Measurements from ENCODE around the gene EEF1AKMT3. TPM values are rescaled to one million over a fixed set of nuclear protein-coding genes. Genes with fewer than 3 reads are reported as not detected.

The EEF1AKMT3 gene
- total RNA-seq, 2 experiments from 2014 or later, result 3.9 to 4.1 TPM

DNA sequence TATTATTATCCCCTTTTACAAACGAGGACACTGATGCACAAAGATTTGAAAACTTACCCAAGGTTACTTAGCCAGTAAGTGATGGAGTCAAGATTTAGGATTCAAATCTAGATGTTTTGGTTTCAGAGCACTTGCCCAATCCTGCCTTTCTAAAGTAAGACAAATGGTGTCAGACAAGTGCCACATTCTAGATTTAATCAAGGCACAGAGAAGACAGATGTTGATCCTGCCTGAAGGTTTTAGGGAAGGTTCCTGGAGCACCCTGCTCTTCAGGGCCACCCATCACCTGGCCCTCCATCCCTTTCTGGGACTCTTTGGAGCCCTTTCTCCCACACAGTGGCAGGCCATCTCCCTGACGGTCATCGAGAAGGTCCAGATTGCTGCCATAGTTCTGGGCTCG lies 14.6 kb upstream of the EEF1AKMT3 start:
- Mint-ChIP-seq H3K4me1 (peaks cover 35% of the 10 kb centered on the region), H3K27me3 (no peaks in the 10 kb centered on the region), H3K4me3 (no peak overlapping the region), H3K27ac (no peak overlapping the region), H3K36me3 (peaks cover 17% of the 10 kb centered on the region), H3K9me3 (ENCODE audit: low read depth) (no peaks in the 10 kb centered on the region)
- ATAC-seq (no peak), DNase-seq (no peak)
- CTCF ChIA-PET, result interaction anchor here (1.2 to 2.9 kb wide), 5 partner anchors 9 to 45 kb away, joined by 3 to 48 read pairs (median 17); partner anchors contain the start of genes CYP27B1 and TSPAN31

DNA sequence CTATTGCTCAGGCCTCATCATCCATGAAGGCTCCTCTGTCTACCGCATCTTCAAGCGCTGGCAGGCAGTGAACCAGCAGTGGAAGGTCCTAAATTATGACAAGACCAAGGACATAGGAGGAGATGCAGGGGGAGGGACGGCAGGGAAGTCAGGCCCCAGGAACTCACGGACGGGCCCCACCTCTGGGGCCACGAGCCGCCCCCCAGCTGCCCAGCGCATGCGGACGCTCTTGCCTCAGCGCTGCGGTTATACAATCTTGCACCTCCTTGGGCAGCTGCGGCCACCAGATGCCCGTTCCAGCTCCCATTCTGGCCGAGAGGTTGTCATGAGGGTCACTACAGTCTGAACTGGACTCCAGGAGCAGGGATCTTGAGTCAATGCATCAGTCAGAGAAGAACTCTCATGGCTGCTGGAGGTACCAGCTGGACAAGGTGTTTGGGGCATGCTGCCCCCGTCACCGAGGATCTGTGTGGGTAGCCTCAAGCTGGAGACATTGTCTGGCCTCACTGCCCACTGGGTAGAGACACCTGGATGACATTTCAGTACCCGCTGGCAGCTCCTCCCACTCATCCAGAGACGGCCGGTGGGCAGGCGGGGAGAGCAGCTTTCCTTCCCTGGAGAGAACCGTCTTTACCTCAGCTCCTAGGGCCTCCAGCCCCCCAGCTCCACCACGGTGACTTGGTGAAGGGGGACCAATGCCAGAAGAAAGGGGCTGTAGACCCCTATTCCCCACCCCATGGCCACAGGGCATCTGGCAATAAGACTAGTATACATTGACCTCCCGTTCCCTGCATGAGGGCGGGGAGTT lies 13.7 kb upstream of the EEF1AKMT3 start:
- no peak overlapping the region for H3K4me3 Mint-ChIP-seq
- no peak for DNase-seq
- CTCF ChIA-PET, result interaction anchor here (0.8 to 2.2 kb wide), 14 partner anchors 9 to 175 kb away, joined by 3 to 11 read pairs (median 5); partner anchors contain the start of genes AVIL and EEF1AKMT3

DNA sequence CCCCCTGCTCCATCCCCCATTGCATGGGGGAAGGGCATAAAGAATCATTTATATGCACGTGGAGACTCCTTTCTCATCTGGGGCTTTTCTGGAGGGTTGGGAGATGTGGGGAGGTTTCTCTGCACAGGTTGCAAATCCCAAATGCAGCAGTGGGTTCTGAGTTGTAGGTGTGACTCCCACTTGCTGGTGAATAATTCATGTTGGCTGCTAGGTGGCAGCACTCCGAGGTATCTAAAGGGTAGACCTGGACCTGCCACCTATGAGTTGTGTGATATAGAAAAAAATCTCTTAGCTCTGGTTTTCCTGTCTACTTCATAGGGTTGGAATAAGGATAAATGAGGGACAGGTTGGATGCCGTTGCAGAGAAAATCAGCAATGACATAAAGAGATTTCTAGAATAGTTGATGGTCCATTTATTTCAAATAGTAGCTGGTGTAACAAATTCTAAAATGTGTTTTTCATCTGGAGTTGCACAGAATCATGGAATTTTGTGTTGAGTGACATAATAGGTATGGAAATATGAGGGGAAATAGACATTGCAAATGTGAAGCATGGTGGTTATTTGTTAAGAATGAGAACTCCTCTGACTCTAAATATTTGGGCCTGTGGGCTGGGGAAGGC lies 12.9 kb upstream of the EEF1AKMT3 start:
- no peaks in the 10 kb centered on the region for H3K27me3 Mint-ChIP-seq
- CTCF ChIA-PET, result interaction anchor here (0.6 to 2.2 kb wide), 24 partner anchors 8 to 447 kb away, joined by 3 to 11 read pairs (median 4); partner anchors contain the start of genes AVIL, EEF1AKMT3, METTL1 and TSFM
- no peaks in the 10 kb centered on the region for H3K9me3 Mint-ChIP-seq (ENCODE audit: low read depth)
- DNase-seq, result no peak
- no peak overlapping the region for H3K27ac Mint-ChIP-seq
- H3K4me3 Mint-ChIP-seq, result no peak overlapping the region
- no peak for ATAC-seq
- peaks cover 26% of the 10 kb centered on the region for H3K4me1 Mint-ChIP-seq
- peaks cover 21% of the 10 kb centered on the region for H3K36me3 Mint-ChIP-seq

More for the DNA sequence above, 13.7 kb upstream of the EEF1AKMT3 start:
- Mint-ChIP-seq H3K4me1 (peaks cover 26% of the 10 kb centered on the region), H3K36me3 (peaks cover 22% of the 10 kb centered on the region), H3K9me3 (ENCODE audit: low read depth) (no peaks in the 10 kb centered on the region), H3K27me3 (no peaks in the 10 kb centered on the region), H3K27ac (no peak overlapping the region)
- ATAC-seq, result no peak

DNA sequence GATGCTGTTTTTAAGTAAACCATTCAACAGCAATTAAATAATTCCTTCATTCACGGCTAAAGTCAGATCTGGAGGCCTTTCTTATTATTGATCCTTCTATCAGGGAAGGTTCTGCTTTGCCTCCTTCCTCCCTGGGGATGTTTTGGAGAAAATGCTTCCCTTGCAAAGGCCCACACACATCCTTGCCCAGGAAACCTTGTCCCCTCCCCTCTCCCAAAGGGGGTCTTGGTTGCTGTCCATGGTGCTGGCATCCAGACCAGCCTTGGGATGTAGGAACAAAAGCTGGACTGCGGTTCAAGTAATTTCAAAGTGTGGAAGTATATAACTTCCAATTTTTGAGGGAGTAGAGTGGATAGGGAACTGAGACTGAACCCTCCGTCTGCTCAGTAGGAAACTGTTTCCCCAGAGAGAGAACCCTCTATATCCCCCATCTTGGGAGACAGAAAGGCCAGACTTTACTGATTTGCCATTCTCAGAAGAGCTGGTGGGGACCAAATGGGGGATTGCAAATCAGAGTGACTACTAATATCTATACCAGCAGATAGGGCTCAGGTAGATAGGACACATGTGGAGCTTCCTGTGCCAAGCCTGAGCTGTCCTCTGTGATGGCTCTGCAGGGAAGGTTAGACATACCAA lies 11.9 kb upstream of the EEF1AKMT3 start:
- CTCF ChIA-PET, result interaction anchor here (1.0 to 2.2 kb wide), 11 partner anchors 11 to 153 kb away, joined by 3 to 10 read pairs (median 4); partner anchors contain the start of genes TSFM and TSPAN31
- H3K9me3 Mint-ChIP-seq (ENCODE audit: low read depth), result no peaks in the 10 kb centered on the region
- peaks cover 3% of the 10 kb centered on the region for H3K27me3 Mint-ChIP-seq
- H3K4me3 Mint-ChIP-seq, result no peak overlapping the region
- no peak overlapping the region for H3K27ac Mint-ChIP-seq
- peaks cover 30% of the 10 kb centered on the region for H3K4me1 Mint-ChIP-seq
- peaks cover 20% of the 10 kb centered on the region for H3K36me3 Mint-ChIP-seq
- no peak for ATAC-seq
- no peak for DNase-seq

DNA sequence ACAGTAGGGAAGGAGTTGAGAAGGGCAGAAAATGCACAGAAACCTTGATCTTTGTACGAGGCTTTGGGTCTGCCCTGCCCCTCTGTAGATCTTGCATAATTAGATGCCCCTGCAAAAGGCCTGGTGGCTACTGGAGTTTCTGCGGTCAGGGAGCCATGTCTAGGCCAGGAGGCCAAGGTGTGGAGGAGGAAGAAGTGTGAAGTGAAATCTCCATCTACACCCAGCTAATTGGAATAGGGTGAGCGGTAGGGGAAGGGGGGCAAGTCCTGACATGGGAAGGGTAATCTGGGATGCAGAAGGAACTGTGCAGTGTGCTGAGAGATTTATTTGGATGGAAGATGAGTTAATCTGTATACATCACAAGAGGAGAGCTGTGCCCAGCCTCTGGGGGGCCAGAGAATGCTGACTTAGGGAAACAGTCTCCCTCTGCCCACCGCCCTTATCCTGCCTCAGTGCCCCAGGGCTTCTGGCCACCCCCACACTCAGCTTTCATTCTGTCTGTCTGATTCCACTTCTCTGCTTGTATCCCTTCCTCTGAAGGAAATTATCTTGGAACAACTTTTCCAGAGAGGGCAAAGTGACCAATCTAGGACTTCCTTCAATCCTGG lies 10.9 kb upstream of the EEF1AKMT3 start:
- H3K27ac Mint-ChIP-seq, result no peak overlapping the region
- H3K9me3 Mint-ChIP-seq (ENCODE audit: low read depth), result no peaks in the 10 kb centered on the region
- H3K4me3 Mint-ChIP-seq, result no peak overlapping the region
- CTCF ChIA-PET, result interaction anchor here (1.0 to 3.5 kb wide), 5 partner anchors 7 to 36 kb away, joined by 3 to 10 read pairs (median 3); partner anchors contain the start of genes MARCHF9, TSFM and TSPAN31
- peaks cover 10% of the 10 kb centered on the region for H3K27me3 Mint-ChIP-seq
- H3K36me3 Mint-ChIP-seq, result peaks cover 20% of the 10 kb centered on the region
- DNase-seq (no peak), ATAC-seq (no peak)
- peaks cover 31% of the 10 kb centered on the region for H3K4me1 Mint-ChIP-seq

DNA sequence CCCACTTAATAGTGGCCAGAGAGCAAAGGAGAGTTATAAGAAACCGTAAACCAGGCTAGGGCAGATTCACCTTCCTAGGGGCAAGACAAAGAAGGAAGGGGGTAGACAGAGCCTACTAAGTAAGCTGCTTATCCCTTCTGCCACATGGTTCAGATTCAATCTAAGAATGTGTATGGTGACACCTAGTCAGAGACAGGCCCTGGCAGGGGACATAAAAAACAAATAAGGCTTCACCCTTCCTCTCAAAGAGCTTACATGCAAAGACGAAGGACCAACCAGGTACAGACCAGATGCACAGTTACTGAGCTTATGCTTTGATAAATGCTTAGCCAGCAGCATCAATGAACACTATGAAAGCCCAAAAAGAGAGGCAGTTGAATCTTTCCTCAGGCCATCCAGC lies 10.0 kb upstream of the EEF1AKMT3 start:
- Mint-ChIP-seq H3K36me3 (peaks cover 19% of the 10 kb centered on the region), H3K9me3 (ENCODE audit: low read depth) (no peaks in the 10 kb centered on the region), H3K27me3 (peaks cover 15% of the 10 kb centered on the region), H3K4me1 (peaks cover 27% of the 10 kb centered on the region), H3K4me3 (no peak overlapping the region), H3K27ac (no peak overlapping the region)
- CTCF ChIA-PET, result interaction anchor here (1.2 to 3.5 kb wide), 3 partner anchors 8 to 35 kb away, joined by 3 to 10 read pairs (median 3); partner anchors contain the start of genes MARCHF9 and TSFM
- ATAC-seq (no peak), DNase-seq (no peak)

DNA sequence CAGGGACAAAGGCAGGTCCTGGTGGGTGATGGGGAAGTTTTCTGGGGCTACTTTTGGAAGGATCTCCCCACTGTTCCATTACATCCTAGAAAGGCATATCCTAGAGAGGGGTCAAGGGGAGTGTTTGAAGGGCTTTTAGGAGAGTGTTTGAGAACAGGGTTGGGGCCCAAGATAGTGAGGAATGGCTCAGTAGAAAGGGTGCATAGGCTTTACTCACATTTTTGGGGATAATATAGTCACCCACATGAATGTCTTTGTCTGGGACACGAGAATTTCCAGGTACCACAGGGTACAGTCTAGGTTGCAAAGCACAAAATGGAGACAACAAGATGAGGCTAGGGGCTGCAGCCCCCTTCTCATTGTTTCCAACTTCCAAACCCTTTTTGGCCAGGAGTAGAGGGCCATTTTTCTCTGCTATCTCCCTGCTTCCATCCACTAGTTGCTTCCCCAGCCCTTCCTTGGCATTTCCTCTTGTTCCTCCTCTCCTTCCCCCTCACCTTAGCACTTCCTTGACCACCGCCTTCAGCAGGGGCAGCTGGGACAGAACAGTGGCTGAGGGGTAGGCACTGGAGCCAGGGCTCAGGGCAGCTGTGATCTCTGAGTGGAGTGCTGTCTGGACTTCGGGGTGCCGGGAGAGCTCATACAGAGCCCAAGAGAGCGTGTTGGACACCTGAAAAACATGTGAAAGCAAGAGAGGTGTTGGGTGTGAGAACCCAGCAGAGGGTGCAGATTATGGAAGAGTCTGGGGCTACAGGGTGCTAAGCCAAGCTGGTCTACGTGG lies 8.3 kb upstream of the EEF1AKMT3 start:
- no peak overlapping the region for H3K27ac Mint-ChIP-seq
- no peaks in the 10 kb centered on the region for H3K9me3 Mint-ChIP-seq (ENCODE audit: low read depth)
- CTCF ChIA-PET, result interaction anchor here (0.8 to 3.5 kb wide), 11 partner anchors 8 to 144 kb away, joined by 3 to 19 read pairs (median 5); partner anchors contain the start of genes MARCHF9 and TSFM
- ATAC-seq (no peak), DNase-seq (no peak)
- peak overlapping the region; percentile 80 for H3K4me3 Mint-ChIP-seq
- H3K36me3 Mint-ChIP-seq, result peaks cover 13% of the 10 kb centered on the region
- peaks cover 27% of the 10 kb centered on the region for H3K4me1 Mint-ChIP-seq
- H3K27me3 Mint-ChIP-seq, result peaks cover 15% of the 10 kb centered on the region

DNA sequence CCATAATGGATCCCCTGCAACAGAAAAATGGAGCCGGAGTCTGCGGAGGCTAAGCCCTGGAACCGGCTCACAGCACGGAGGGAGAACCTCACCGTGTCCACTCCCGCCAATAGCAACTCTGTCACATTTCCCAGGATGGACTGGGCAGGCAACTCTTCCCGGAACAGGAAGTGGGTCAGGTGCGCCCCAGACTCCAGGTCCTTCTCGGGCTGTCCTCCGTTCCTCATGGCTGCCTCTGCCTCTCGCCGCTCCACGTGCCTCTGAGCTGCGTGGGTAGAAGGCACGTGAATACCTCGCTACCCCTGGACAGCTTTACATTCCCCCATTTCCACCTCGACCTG lies 7.8 kb upstream of the EEF1AKMT3 start:
- peaks cover 15% of the 10 kb centered on the region for H3K27me3 Mint-ChIP-seq
- H3K27ac Mint-ChIP-seq, result peak overlapping the region; percentile 69
- peak overlapping the region; percentile 80 for H3K4me3 Mint-ChIP-seq
- DNase-seq, result no peak
- peak; percentile 20 for ATAC-seq
- peaks cover 23% of the 10 kb centered on the region for H3K4me1 Mint-ChIP-seq
- no peaks in the 10 kb centered on the region for H3K9me3 Mint-ChIP-seq (ENCODE audit: low read depth)
- peaks cover 11% of the 10 kb centered on the region for H3K36me3 Mint-ChIP-seq
- CTCF ChIA-PET, result interaction anchor here (0.8 to 3.5 kb wide), 10 partner anchors 8 to 134 kb away, joined by 3 to 19 read pairs (median 5); partner anchors contain the start of genes MARCHF9 and TSFM

DNA sequence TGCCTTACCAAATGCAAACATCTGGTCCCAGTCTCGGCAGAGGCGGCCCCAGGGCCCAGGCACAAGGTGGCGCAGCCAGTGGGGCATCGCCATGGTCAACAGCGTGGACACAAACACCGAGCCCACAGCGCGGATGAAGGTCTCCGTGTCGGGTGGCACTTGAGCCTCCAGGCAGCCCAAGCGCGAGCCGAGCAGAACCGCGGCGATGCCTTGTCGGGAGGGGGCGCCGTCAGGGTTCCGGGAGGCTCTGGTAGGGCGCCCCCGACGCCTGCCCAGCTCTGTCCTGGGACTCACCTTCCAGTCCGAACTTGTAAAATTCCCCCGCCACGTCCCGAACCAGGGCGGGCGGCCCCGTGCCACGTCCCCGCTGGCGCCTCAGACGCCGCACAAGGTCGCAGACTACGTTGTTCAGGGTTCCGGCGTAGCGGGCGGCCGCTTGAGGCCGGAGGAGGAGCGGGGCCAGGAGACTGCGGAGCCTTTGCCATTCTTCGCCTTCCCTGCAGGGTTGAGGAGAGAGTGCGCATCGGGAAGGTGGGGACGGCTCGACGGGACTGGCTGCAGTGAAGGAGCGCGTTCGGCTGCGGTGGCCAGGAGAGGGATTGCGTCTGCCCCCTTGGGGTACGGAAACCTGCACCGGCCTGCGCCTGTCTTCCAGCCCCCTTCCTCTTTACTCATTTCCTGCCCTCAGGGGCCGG lies 7.3 kb upstream of the EEF1AKMT3 start:
- Mint-ChIP-seq H3K27ac (peak overlapping the region; percentile 69), H3K36me3 (peaks cover 16% of the 10 kb centered on the region), H3K4me1 (peaks cover 28% of the 10 kb centered on the region), H3K9me3 (ENCODE audit: low read depth) (no peaks in the 10 kb centered on the region), H3K27me3 (peaks cover 15% of the 10 kb centered on the region), H3K4me3 (peak overlapping the region; percentile 80)
- CTCF ChIA-PET, result interaction anchor here (0.8 to 3.5 kb wide), 13 partner anchors 9 to 134 kb away, joined by 3 to 48 read pairs (median 5); partner anchors contain the start of genes MARCHF9 and TSFM
- peak; percentile 72 for DNase-seq
- ATAC-seq, result peak; percentile 80

DNA sequence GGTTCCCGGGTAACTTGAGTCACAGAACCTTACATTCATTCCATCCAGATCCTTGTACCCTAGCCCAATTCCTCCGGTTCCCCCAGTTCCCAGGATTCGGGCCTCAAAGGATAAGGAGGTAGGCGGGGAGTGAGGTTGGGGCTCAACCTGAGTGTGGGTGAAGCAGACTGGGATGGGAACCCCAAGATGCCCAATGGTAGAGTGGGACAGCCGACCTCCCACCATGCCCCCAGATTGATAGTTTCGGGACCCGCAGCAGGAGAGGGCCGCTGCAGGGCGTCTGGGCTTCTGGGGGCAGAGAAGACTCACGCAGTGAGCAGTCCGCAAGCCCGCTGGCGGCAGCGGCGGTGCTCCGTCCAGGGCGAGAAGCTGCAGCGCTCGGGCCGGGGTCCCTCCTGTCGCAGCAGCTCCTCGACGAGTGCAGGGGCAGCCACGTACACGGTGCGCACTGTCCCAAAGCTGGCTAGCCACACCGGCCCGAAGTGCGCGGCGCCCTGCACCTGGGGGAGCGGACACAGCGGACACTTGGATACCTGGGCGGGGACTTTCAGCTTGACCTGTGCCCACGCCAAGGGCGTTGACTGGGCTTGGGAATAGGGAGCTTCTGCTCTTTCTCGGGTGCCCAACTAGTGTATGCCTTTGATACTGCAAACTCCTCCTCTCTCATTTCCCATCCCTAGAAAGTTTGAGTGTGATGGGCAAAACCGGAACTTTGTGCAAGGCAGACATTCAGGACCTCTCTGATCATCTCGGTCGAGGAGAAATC lies 6.5 kb upstream of the EEF1AKMT3 start:
- ATAC-seq, result peak; percentile 24
- Mint-ChIP-seq H3K4me3 (peak overlapping the region; percentile 80), H3K36me3 (peaks cover 16% of the 10 kb centered on the region), H3K4me1 (peaks cover 33% of the 10 kb centered on the region), H3K27ac (no peak overlapping the region), H3K9me3 (ENCODE audit: low read depth) (no peaks in the 10 kb centered on the region), H3K27me3 (peaks cover 15% of the 10 kb centered on the region)
- CTCF ChIA-PET, result interaction anchor here (0.8 to 3.2 kb wide), 11 partner anchors 8 to 140 kb away, joined by 3 to 48 read pairs (median 4); partner anchors contain the start of gene MARCHF9
- DNase-seq, result no peak

All from activated CD8-positive, alpha-beta memory T cell treated with anti-CD3 and anti-CD28 coated beads, Interleukin-2, amount 10 ng/mL, durations not matched to agents 7 days and 5 days (primary cell).